ENCODE measurements around the gene FAM131B. TPM values are rescaled to one million over a fixed set of nuclear protein-coding genes. Genes with fewer than 3 reads are reported as not detected.

FAM131B gene
- total RNA-seq, 1 experiment from 2014 or later: 25.3 TPM

- peaks cover 32% of the 10 kb centered on the region for H3K4me1 Mint-ChIP-seq
- ATAC-seq (peak; percentile 83), DNase-seq (ENCODE audit: low spot score) (peak; percentile 94)
- H3K27ac Mint-ChIP-seq: no peak within 1 kb of the TSS
- peak within 1 kb of the TSS; percentile 76 for H3K4me3 Mint-ChIP-seq
- H3K27me3 Mint-ChIP-seq (ENCODE audit: low read depth): no peaks in the 10 kb centered on the region
- POLR2A ChIA-PET: interaction anchor here (1.0 to 2.0 kb wide), 6 partner anchors 9 to 27 kb away, joined by 3 to 16 read pairs (median 4); partner anchors contain the start of gene FAM131B
- peaks cover 5% of the 10 kb centered on the region for H3K36me3 Mint-ChIP-seq
- no peaks in the 10 kb centered on the region for H3K9me3 Mint-ChIP-seq
- CTCF ChIA-PET: interaction anchor here (0.7 to 2.3 kb wide), 39 partner anchors 7 to 1661 kb away, joined by 3 to 68 read pairs (median 4); partner anchors contain the start of genes CLCN1, EPHA1, FAM131B and GSTK1
- TF ChIP-seq RORB (CRISPR knock-in tag; IDR thresholded peaks at IDR 0.05): no peak
- no peak for TF ChIP-seq ATF3 (CRISPR knock-in tag; conservative IDR thresholded peaks at IDR 0.05)
- no peak for TF ChIP-seq FOXK1 (CRISPR knock-in tag; IDR thresholded peaks at IDR 0.05)
- no peak for TF ChIP-seq NFE2L1 (CRISPR knock-in tag; IDR thresholded peaks at IDR 0.05)
- TF ChIP-seq ZNF232 (CRISPR knock-in tag; IDR thresholded peaks at IDR 0.05): no peak
- TF ChIP-seq CBFB (CRISPR knock-in tag; IDR thresholded peaks at IDR 0.05; ENCODE audit: low read depth): no peak
- no peak for TF ChIP-seq E2F1 (CRISPR knock-in tag; IDR thresholded peaks at IDR 0.05)
- no peak; the same call in 1 of the 2 replicates for TF ChIP-seq ETV6 (CRISPR knock-in tag; IDR thresholded peaks at IDR 0.05)
- TF ChIP-seq ZBTB21 (CRISPR knock-in tag; IDR thresholded peaks at IDR 0.05; ENCODE audit: borderline replicate concordance): no peak
- TF ChIP-seq TEAD1 (CRISPR knock-in tag; IDR thresholded peaks at IDR 0.05): no peak; the same call in 1 of the 2 replicates
- no peak for TF ChIP-seq TEAD4 (CRISPR knock-in tag; IDR thresholded peaks at IDR 0.05)
- no peak for TF ChIP-seq PRRX2 (CRISPR knock-in tag; IDR thresholded peaks at IDR 0.05)
- no peak for TF ChIP-seq ZNF512 (CRISPR knock-in tag; IDR thresholded peaks at IDR 0.05; ENCODE audit: borderline replicate concordance)
- TF ChIP-seq ZNF532 (CRISPR knock-in tag; IDR thresholded peaks at IDR 0.05; ENCODE audit: borderline replicate concordance): peak; percentile 22; the same call in 1 of the 2 replicates
- no peak for TF ChIP-seq GTF2I (CRISPR knock-in tag; conservative IDR thresholded peaks at IDR 0.05)
- TF ChIP-seq ESRRA (CRISPR knock-in tag; IDR thresholded peaks at IDR 0.05; ENCODE audit: borderline replicate concordance): no peak
- TF ChIP-seq NR3C1 (CRISPR knock-in tag; conservative IDR thresholded peaks at IDR 0.05; ENCODE audit: low read depth): no peak
- TF ChIP-seq CREB1 (CRISPR knock-in tag; IDR thresholded peaks at IDR 0.05): no peak
- no peak for TF ChIP-seq ZNF416 (CRISPR knock-in tag; IDR thresholded peaks at IDR 0.05)
- 0 out of 2 replicates have a peak, but pooled peaks have one; percentile 48 for TF ChIP-seq EMX1 (CRISPR knock-in tag; IDR thresholded peaks at IDR 0.05)
- no peak for TF ChIP-seq JAZF1 (CRISPR knock-in tag; IDR thresholded peaks at IDR 0.05)
- TF ChIP-seq FOXP1 (CRISPR knock-in tag; IDR thresholded peaks at IDR 0.05; ENCODE audit: borderline replicate concordance): no peak
- no peak; the same call in 1 of the 2 replicates for TF ChIP-seq E2F5 (CRISPR knock-in tag; IDR thresholded peaks at IDR 0.05)
- TF ChIP-seq MYBL2 (CRISPR knock-in tag; IDR thresholded peaks at IDR 0.05): no peak
- peak; percentile 22; the same call in 1 of the 2 replicates for TF ChIP-seq USF1 (CRISPR knock-in tag; IDR thresholded peaks at IDR 0.05)
- TF ChIP-seq ERG (CRISPR knock-in tag; IDR thresholded peaks at IDR 0.05): no peak
Measured at GRCh38 chr7:143380646-143381426, 18.3 kb upstream of the FAM131B start, which contains the start of gene ZYX. ZYX (plus strand) TSS chr7:143381345; CDS start chr7:143381572, 227 bp downstream.
